T-helper 2 cell (primary cell): ENCODE data around the gene PHLDB2.

Source experiments
- DNase-seq, 5 experiments: peaks; one replicate each; pipeline versions ENCODE4 v3.0.0 to v3.0.0-alpha.2; 2012 to 2022

Gene PHLDB2

GRCh38 chr3:111967068-111967467, 108.0 kb downstream of the PHLDB2 start:
- no peak for DNase-seq

- peak; percentile 29 to 80 (median 63) for DNase-seq
Measured at GRCh38 chr3:111967651-111968274, 108.7 kb downstream of the PHLDB2 start.

GRCh38 chr3:111968319-111969054, 109.4 kb downstream of the PHLDB2 start:
- DNase-seq, result peak in 1 of 5 experiments; percentile 22

- DNase-seq, result no peak
Measured at GRCh38 chr3:111970376-111970775, 111.3 kb downstream of the PHLDB2 start.

- DNase-seq, result no peak
Measured at GRCh38 chr3:111971533-111972130, 112.6 kb downstream of the PHLDB2 start.

GRCh38 chr3:111972891-111973290, 113.8 kb downstream of the PHLDB2 start:
- DNase-seq, result no peak

- no peak for DNase-seq
Measured at GRCh38 chr3:111975131-111975530, 116.1 kb downstream of the PHLDB2 start.

GRCh38 chr3:111976254-111976653, 117.2 kb downstream of the PHLDB2 start:
- no peak for DNase-seq

GRCh38 chr3:111978583-111979433, 119.7 kb downstream of the PHLDB2 start, which contains the start of gene ABHD10:
TSS of gene ABHD10 (plus strand) at chr3:111979026. CDS start at chr3:111979062, 36 bp downstream.
- peak; percentile 89 to 99 (median 94) for DNase-seq

- peak in 2 of 5 experiments; percentile 14 to 65 for DNase-seq
Measured at GRCh38 chr3:111979434-111980038, 120.5 kb downstream of the PHLDB2 start.

- DNase-seq, result peak in 1 of 5 experiments; percentile 37
Measured at GRCh38 chr3:111980716-111981456, 121.8 kb downstream of the PHLDB2 start.

- no peak for DNase-seq
Measured at GRCh38 chr3:111981457-111981763, 122.3 kb downstream of the PHLDB2 start.

- DNase-seq, result no peak
Measured at GRCh38 chr3:111984636-111985298, 125.7 kb downstream of the PHLDB2 start.

GRCh38 chr3:111986800-111987199, 127.7 kb downstream of the PHLDB2 start:
- DNase-seq, result peak in 1 of 5 experiments; percentile 25

- DNase-seq, result peak in 1 of 5 experiments; percentile 56
Measured at GRCh38 chr3:111989061-111989678, 130.1 kb downstream of the PHLDB2 start.

- DNase-seq, result no peak
Measured at GRCh38 chr3:111993038-111993437, 134.0 kb downstream of the PHLDB2 start.

GRCh38 chr3:111998636-111999483, 139.8 kb downstream of the PHLDB2 start, which contains the start of gene TAGLN3:
TSS of gene TAGLN3 (plus strand) at chr3:111998922. CDS start at chr3:111999423, 501 bp downstream.
- no peak for DNase-seq

- DNase-seq, result no peak
Measured at GRCh38 chr3:111999484-112000324, 140.6 kb downstream of the PHLDB2 start.

GRCh38 chr3:112000367-112000771, 141.3 kb downstream of the PHLDB2 start:
- no peak for DNase-seq
